Measurements from ENCODE around the gene SMYD3.

Gene SMYD3

GRCh38 chr1:246417813-246418564 is 89.1 kb downstream of the SMYD3 start:
- DNase-seq = no peak

GRCh38 chr1:246417152-246417812 is 89.8 kb downstream of the SMYD3 start:
- DNase-seq = no peak

- DNase-seq = no peak
Measured at GRCh38 chr1:246416261-246416660, 90.8 kb downstream of the SMYD3 start.

GRCh38 chr1:246415028-246415427 is 92.1 kb downstream of the SMYD3 start:
- DNase-seq = no peak

GRCh38 chr1:246413430-246413829 is 93.6 kb downstream of the SMYD3 start:
- no peak for DNase-seq

GRCh38 chr1:246404078-246404477 is 103.0 kb downstream of the SMYD3 start:
- no peak for DNase-seq

- no peak for DNase-seq
Measured at GRCh38 chr1:246398126-246398813, 108.8 kb downstream of the SMYD3 start.

- no peak for DNase-seq
Measured at GRCh38 chr1:246397046-246397445, 110.0 kb downstream of the SMYD3 start.

GRCh38 chr1:246396322-246396721 is 110.8 kb downstream of the SMYD3 start:
- no peak for DNase-seq

- DNase-seq = no peak
Measured at GRCh38 chr1:246394121-246394520, 113.0 kb downstream of the SMYD3 start.

- DNase-seq = no peak
Measured at GRCh38 chr1:246390855-246391254, 116.2 kb downstream of the SMYD3 start.

- DNase-seq = no peak
Measured at GRCh38 chr1:246384616-246385015, 122.5 kb downstream of the SMYD3 start.

- DNase-seq = no peak
Measured at GRCh38 chr1:246383791-246384190, 123.3 kb downstream of the SMYD3 start.

GRCh38 chr1:246383239-246383589 is 123.9 kb downstream of the SMYD3 start:
- no peak for DNase-seq

- no peak for DNase-seq
Measured at GRCh38 chr1:246382589-246383238, 124.4 kb downstream of the SMYD3 start.

- no peak for DNase-seq
Measured at GRCh38 chr1:246381452-246381851, 125.6 kb downstream of the SMYD3 start.

- DNase-seq = no peak
Measured at GRCh38 chr1:246377625-246378153, 129.4 kb downstream of the SMYD3 start.

- DNase-seq = no peak
Measured at GRCh38 chr1:246373828-246374569, 133.1 kb downstream of the SMYD3 start.

- DNase-seq = no peak
Measured at GRCh38 chr1:246372559-246372958, 134.5 kb downstream of the SMYD3 start.

- DNase-seq = no peak
Measured at GRCh38 chr1:246367041-246367440, 140.0 kb downstream of the SMYD3 start.

GRCh38 chr1:246365708-246366107 is 141.4 kb downstream of the SMYD3 start:
- no peak for DNase-seq

Measured in hypothalamus (tissue), 51 donors.